GM18502 (cell line): ENCODE results near the gene CCN6.

ENCODE experiments used
- ATAC-seq: cut with Tn5 transposase; IDR thresholded peaks from one replicate; pipeline ENCODE4 v1.9.1; 2021; ENCODE audit warnings: mild to moderate bottlenecking; ENCODE audit not compliant: unreplicated experiment, poor library complexity

CCN6 gene

GRCh38 chr6:112109262-112109661, 55.4 kb downstream of the CCN6 start:
- ATAC-seq, result no peak

GRCh38 chr6:112113431-112113830, 59.5 kb downstream of the CCN6 start:
- no peak for ATAC-seq

GRCh38 chr6:112113918-112114317, 60.0 kb downstream of the CCN6 start:
- no peak for ATAC-seq

- ATAC-seq, result no peak
Measured at GRCh38 chr6:112114577-112115223, 60.8 kb downstream of the CCN6 start.

- no peak for ATAC-seq
Measured at GRCh38 chr6:112116221-112116620, 62.3 kb downstream of the CCN6 start.

- no peak for ATAC-seq
Measured at GRCh38 chr6:112117554-112117953, 63.6 kb downstream of the CCN6 start.

- ATAC-seq, result no peak
Measured at GRCh38 chr6:112118034-112118433, 64.1 kb downstream of the CCN6 start.
